ENCODE results near the gene TMEM14B.
"Not testable (repeated sequence)": the region's sequence is repeated elsewhere in the genome, so short reads cannot be mapped to it uniquely, and the experiment has no call there.

Gene TMEM14B

DNA sequence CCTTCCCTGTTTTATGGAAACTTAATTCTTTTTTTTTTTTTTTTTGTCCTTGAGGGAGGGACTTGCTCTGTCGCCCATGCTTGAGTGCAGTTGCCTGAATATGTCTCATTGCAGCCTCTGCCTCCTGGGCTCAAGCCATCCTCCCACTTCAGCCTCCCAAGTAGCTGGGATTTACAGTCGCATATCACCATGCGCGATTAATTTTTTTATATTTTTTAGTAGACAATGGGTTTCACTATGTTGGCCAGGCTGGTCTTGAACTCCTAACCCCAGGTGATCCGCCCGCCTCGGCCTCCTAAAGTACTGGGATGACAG is 24.1 kb upstream of the TMEM14B start:
- Histone ChIP-seq H3K36me3 (ENCODE audit: control insufficient read depth, insufficient read depth, low read length) (peaks cover under 1% of the 10 kb centered on the region), H3K27me3 (replicated peaks; ENCODE audit: control insufficient read depth, insufficient read depth, low read length, poor library complexity, severe bottlenecking) (no peaks in the 10 kb centered on the region), H3K9me3 (ENCODE audit: control insufficient read depth, low read length) (no peaks in the 10 kb centered on the region), H3K4me1 (ENCODE audit: control insufficient read depth, insufficient read depth, low read length, poor library complexity, severe bottlenecking) (peaks cover 6% of the 10 kb centered on the region), H3K27ac (ENCODE audit: insufficient read depth, low read length, poor library complexity, severe bottlenecking) (peak overlapping the region; percentile 61), H3K4me3 (ENCODE audit: insufficient read depth, low read depth, low read length, poor library complexity, severe bottlenecking) (peak overlapping the region; percentile 62)
- no peak for DNase-seq

GRCh38 chr6:10725044-10725443 is 22.6 kb upstream of the TMEM14B start:
- no peak overlapping the region for H3K27ac ChIP-seq (ENCODE audit: insufficient read depth, low read length, poor library complexity, severe bottlenecking)
- peaks cover 9% of the 10 kb centered on the region for H3K36me3 ChIP-seq (ENCODE audit: control insufficient read depth, insufficient read depth, low read length)
- no peak for DNase-seq
- H3K9me3 ChIP-seq (ENCODE audit: control insufficient read depth, low read length) = no peaks in the 10 kb centered on the region
- no peak overlapping the region for H3K4me3 ChIP-seq (ENCODE audit: insufficient read depth, low read depth, low read length, poor library complexity, severe bottlenecking)
- H3K27me3 ChIP-seq (replicated peaks; ENCODE audit: control insufficient read depth, insufficient read depth, low read length, poor library complexity, severe bottlenecking) = no peaks in the 10 kb centered on the region
- peaks cover 6% of the 10 kb centered on the region for H3K4me1 ChIP-seq (ENCODE audit: control insufficient read depth, insufficient read depth, low read length, poor library complexity, severe bottlenecking)

DNA sequence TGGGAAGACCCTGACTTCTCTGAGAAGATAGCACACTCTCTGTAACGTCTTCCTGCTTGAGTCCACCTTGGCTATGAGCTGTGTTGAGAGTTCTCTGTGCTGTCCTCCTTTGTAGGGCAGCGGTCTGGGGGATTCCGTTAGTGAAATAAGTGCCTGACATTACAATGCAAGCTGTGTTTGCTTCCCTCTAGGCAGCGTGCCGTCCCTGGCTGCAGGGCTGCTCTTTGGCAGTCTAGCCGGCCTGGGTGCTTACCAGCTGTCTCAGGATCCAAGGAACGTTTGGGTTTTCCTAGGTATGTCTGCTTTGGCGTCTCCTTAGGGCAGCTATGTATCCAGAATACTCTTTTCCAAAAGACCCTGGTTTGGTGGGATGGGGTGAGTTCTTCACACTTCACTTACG is 21.9 kb upstream of the TMEM14B start:
- no peaks in the 10 kb centered on the region for H3K27me3 ChIP-seq (replicated peaks; ENCODE audit: control insufficient read depth, insufficient read depth, low read length, poor library complexity, severe bottlenecking)
- peaks cover 6% of the 10 kb centered on the region for H3K4me1 ChIP-seq (ENCODE audit: control insufficient read depth, insufficient read depth, low read length, poor library complexity, severe bottlenecking)
- H3K9me3 ChIP-seq (ENCODE audit: control insufficient read depth, low read length) = no peaks in the 10 kb centered on the region
- no peak for DNase-seq
- H3K4me3 ChIP-seq (ENCODE audit: insufficient read depth, low read depth, low read length, poor library complexity, severe bottlenecking) = no peak overlapping the region
- H3K27ac ChIP-seq (ENCODE audit: insufficient read depth, low read length, poor library complexity, severe bottlenecking) = no peak overlapping the region
- peaks cover 16% of the 10 kb centered on the region for H3K36me3 ChIP-seq (ENCODE audit: control insufficient read depth, insufficient read depth, low read length)

GRCh38 chr6:10730254-10730653 is 17.4 kb upstream of the TMEM14B start:
- H3K9me3 ChIP-seq (ENCODE audit: control insufficient read depth, low read length) = no peaks in the 10 kb centered on the region
- H3K4me1 ChIP-seq (ENCODE audit: control insufficient read depth, insufficient read depth, low read length, poor library complexity, severe bottlenecking) = no peaks in the 10 kb centered on the region
- no peak overlapping the region for H3K27ac ChIP-seq (ENCODE audit: insufficient read depth, low read length, poor library complexity, severe bottlenecking)
- H3K27me3 ChIP-seq (replicated peaks; ENCODE audit: control insufficient read depth, insufficient read depth, low read length, poor library complexity, severe bottlenecking) = no peaks in the 10 kb centered on the region
- DNase-seq = no peak
- H3K36me3 ChIP-seq (ENCODE audit: control insufficient read depth, insufficient read depth, low read length) = peaks cover 16% of the 10 kb centered on the region
- no peak overlapping the region for H3K4me3 ChIP-seq (ENCODE audit: insufficient read depth, low read depth, low read length, poor library complexity, severe bottlenecking)

DNA sequence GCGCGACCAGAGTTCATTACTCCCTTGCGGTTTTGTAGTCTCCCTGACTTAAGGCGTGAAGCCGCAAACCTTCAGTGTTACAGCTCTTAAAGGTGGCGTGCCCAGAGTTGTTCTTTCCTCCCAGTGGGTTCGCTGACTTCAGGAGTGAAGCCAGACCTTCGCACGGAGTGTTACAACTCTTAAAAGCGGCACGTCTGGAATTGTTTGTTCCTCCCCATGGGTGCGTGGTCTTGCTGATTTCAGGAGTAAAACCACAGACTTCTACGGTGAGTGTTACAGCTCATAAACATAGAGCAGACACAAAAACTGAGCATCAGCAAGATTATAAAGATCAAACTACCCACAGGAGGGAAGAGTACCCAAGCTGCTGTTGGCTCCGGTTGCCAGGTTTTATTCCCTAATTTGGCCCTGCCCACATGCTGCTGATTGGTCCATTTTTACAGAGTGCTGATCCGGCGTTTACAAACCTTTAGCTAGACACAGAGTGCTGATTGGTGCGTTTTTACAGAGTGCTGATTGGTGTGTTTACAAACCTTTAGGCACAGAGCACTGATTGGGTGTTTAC is 14.4 kb upstream of the TMEM14B start:
- DNase-seq = no peak
- Histone ChIP-seq H3K27ac (ENCODE audit: insufficient read depth, low read length, poor library complexity, severe bottlenecking) (no peak overlapping the region), H3K4me3 (ENCODE audit: insufficient read depth, low read depth, low read length, poor library complexity, severe bottlenecking) (no peak overlapping the region), H3K36me3 (ENCODE audit: control insufficient read depth, insufficient read depth, low read length) (peaks cover 16% of the 10 kb centered on the region), H3K9me3 (ENCODE audit: control insufficient read depth, low read length) (no peaks in the 10 kb centered on the region), H3K4me1 (ENCODE audit: control insufficient read depth, insufficient read depth, low read length, poor library complexity, severe bottlenecking) (no peaks in the 10 kb centered on the region), H3K27me3 (replicated peaks; ENCODE audit: control insufficient read depth, insufficient read depth, low read length, poor library complexity, severe bottlenecking) (no peaks in the 10 kb centered on the region)

GRCh38 chr6:10733863-10734262 is 13.7 kb upstream of the TMEM14B start:
- Histone ChIP-seq H3K9me3 (ENCODE audit: control insufficient read depth, low read length) (no peaks in the 10 kb centered on the region), H3K27me3 (replicated peaks; ENCODE audit: control insufficient read depth, insufficient read depth, low read length, poor library complexity, severe bottlenecking) (no peaks in the 10 kb centered on the region), H3K27ac (ENCODE audit: insufficient read depth, low read length, poor library complexity, severe bottlenecking) (no peak overlapping the region), H3K4me1 (ENCODE audit: control insufficient read depth, insufficient read depth, low read length, poor library complexity, severe bottlenecking) (no peaks in the 10 kb centered on the region), H3K36me3 (ENCODE audit: control insufficient read depth, insufficient read depth, low read length) (peaks cover 12% of the 10 kb centered on the region), H3K4me3 (ENCODE audit: insufficient read depth, low read depth, low read length, poor library complexity, severe bottlenecking) (no peak overlapping the region)
- DNase-seq = no peak

DNA sequence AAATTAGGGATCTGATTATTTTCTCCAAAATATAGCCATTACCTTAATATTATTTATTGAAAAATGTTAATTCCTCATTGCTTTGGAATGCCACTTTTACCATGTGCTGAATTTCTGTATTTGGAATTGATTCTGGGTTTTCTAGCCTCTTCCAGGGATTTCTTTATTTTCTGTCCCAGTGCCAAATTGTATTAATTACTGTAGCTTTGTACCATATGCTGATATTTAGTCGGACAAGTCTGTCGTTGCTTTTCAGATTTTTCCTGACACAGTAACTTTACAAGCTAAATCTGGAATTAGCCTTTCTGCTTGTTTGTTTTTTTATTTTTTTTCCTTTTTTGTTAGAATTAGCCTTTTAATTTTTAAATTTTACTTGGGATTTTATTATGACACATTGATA is 10.9 kb upstream of the TMEM14B start:
- Histone ChIP-seq H3K9me3 (ENCODE audit: control insufficient read depth, low read length) (no peaks in the 10 kb centered on the region), H3K4me3 (ENCODE audit: insufficient read depth, low read depth, low read length, poor library complexity, severe bottlenecking) (no peak overlapping the region), H3K4me1 (ENCODE audit: control insufficient read depth, insufficient read depth, low read length, poor library complexity, severe bottlenecking) (no peaks in the 10 kb centered on the region), H3K36me3 (ENCODE audit: control insufficient read depth, insufficient read depth, low read length) (no peaks in the 10 kb centered on the region), H3K27ac (ENCODE audit: insufficient read depth, low read length, poor library complexity, severe bottlenecking) (no peak overlapping the region), H3K27me3 (replicated peaks; ENCODE audit: control insufficient read depth, insufficient read depth, low read length, poor library complexity, severe bottlenecking) (no peaks in the 10 kb centered on the region)
- DNase-seq = no peak

- no peaks in the 10 kb centered on the region for H3K4me1 ChIP-seq (ENCODE audit: control insufficient read depth, insufficient read depth, low read length, poor library complexity, severe bottlenecking)
- H3K4me3 ChIP-seq (ENCODE audit: insufficient read depth, low read depth, low read length, poor library complexity, severe bottlenecking) = no peak overlapping the region
- H3K27me3 ChIP-seq (replicated peaks; ENCODE audit: control insufficient read depth, insufficient read depth, low read length, poor library complexity, severe bottlenecking) = no peaks in the 10 kb centered on the region
- DNase-seq = no peak
- H3K9me3 ChIP-seq (ENCODE audit: control insufficient read depth, low read length) = no peaks in the 10 kb centered on the region
- no peaks in the 10 kb centered on the region for H3K36me3 ChIP-seq (ENCODE audit: control insufficient read depth, insufficient read depth, low read length)
- H3K27ac ChIP-seq (ENCODE audit: insufficient read depth, low read length, poor library complexity, severe bottlenecking) = no peak overlapping the region
These were observed 7.5 kb upstream of the TMEM14B start for GRCh38 chr6:10740061-10740460.

DNA sequence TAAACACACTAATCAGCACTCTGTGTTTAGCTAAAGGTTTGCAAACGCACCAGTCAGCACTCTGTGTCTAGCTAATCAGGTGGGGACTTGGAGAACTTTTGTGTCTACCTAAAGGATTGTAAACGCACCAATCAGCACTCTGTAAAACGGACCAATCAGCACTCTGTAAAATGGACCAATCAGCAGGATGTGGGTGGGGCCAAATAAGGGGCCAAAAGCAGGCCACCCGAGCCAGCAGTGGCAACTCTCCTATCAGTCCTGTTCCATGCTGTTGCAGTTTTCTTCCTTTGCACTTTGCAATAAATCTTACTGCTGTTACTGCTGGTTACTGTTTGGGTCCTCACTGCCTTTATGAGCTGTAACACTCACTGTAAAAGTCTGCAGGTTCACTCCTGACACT is 6.0 kb upstream of the TMEM14B start:
- not testable (repeated sequence) for H3K9me3 ChIP-seq (ENCODE audit: control insufficient read depth, low read length); H3K27me3 ChIP-seq (replicated peaks; ENCODE audit: control insufficient read depth, insufficient read depth, low read length, poor library complexity, severe bottlenecking); H3K36me3 ChIP-seq (ENCODE audit: control insufficient read depth, insufficient read depth, low read length); H3K4me1 ChIP-seq (ENCODE audit: control insufficient read depth, insufficient read depth, low read length, poor library complexity, severe bottlenecking); H3K27ac ChIP-seq (ENCODE audit: insufficient read depth, low read length, poor library complexity, severe bottlenecking); H3K4me3 ChIP-seq (ENCODE audit: insufficient read depth, low read depth, low read length, poor library complexity, severe bottlenecking); DNase-seq

DNA sequence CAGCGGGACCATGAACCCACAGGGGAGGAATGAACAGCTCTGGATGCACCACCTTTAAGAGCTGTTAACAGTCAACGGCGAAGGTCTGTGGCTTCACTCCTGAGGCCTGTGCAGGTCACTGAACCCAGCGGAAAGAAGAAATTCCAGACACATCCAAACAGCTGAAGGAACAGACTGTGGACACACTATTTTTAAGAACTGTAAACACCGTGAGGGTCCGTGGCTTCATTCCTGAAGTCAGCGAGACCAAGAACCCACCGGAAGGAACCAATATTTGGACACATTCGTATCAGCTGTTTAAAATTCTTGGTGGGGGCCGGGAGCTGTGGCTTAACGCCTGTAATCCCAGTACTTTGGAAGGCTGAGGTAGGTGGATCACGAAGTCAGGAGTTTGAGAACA is 5.4 kb upstream of the TMEM14B start:
- Histone ChIP-seq H3K4me3 (ENCODE audit: insufficient read depth, low read depth, low read length, poor library complexity, severe bottlenecking) (no peak overlapping the region), H3K27me3 (replicated peaks; ENCODE audit: control insufficient read depth, insufficient read depth, low read length, poor library complexity, severe bottlenecking) (no peaks in the 10 kb centered on the region), H3K36me3 (ENCODE audit: control insufficient read depth, insufficient read depth, low read length) (no peaks in the 10 kb centered on the region), H3K9me3 (ENCODE audit: control insufficient read depth, low read length) (no peaks in the 10 kb centered on the region), H3K4me1 (ENCODE audit: control insufficient read depth, insufficient read depth, low read length, poor library complexity, severe bottlenecking) (peaks cover 4% of the 10 kb centered on the region), H3K27ac (ENCODE audit: insufficient read depth, low read length, poor library complexity, severe bottlenecking) (no peak overlapping the region)
- no peak for DNase-seq

GRCh38 chr6:10743515-10743914 is 4.1 kb upstream of the TMEM14B start:
- no peak overlapping the region for H3K4me3 ChIP-seq (ENCODE audit: insufficient read depth, low read depth, low read length, poor library complexity, severe bottlenecking)
- H3K36me3 ChIP-seq (ENCODE audit: control insufficient read depth, insufficient read depth, low read length) = no peaks in the 10 kb centered on the region
- no peak for DNase-seq
- H3K4me1 ChIP-seq (ENCODE audit: control insufficient read depth, insufficient read depth, low read length, poor library complexity, severe bottlenecking) = peaks cover 12% of the 10 kb centered on the region
- no peaks in the 10 kb centered on the region for H3K9me3 ChIP-seq (ENCODE audit: control insufficient read depth, low read length)
- H3K27me3 ChIP-seq (replicated peaks; ENCODE audit: control insufficient read depth, insufficient read depth, low read length, poor library complexity, severe bottlenecking) = no peaks in the 10 kb centered on the region
- H3K27ac ChIP-seq (ENCODE audit: insufficient read depth, low read length, poor library complexity, severe bottlenecking) = no peak overlapping the region
